Measurements from ENCODE around the gene PAPPA.

Gene PAPPA

GRCh38 chr9:116271991-116272390 lies 118.4 kb downstream of the PAPPA start:
- Histone ChIP-seq H3K9me3 (ENCODE audit: low read depth, low read length) (no peaks in the 10 kb centered on the region), H3K9ac (ENCODE audit: insufficient read length) (no peak overlapping the region), H3K4me3 (no peak overlapping the region), H3K36me3 (ENCODE audit: insufficient read depth, low read length) (peaks cover 96% of the 10 kb centered on the region), H3K27ac (no peak overlapping the region)
- TF ChIP-seq FOXP2 (optimal IDR thresholded peaks at IDR 0.05; ENCODE audit: control extremely low read depth, extremely low read length, insufficient read depth) (no peak), POLR2AphosphoS5 (IDR thresholded peaks at IDR 0.05; ENCODE audit: borderline replicate concordance, low read depth, low read length) (no peak), EZH2 (IDR thresholded peaks at IDR 0.05) (no peak)
- DNase-seq (ENCODE audit: low read depth, low spot score) = no peak

- H3K36me3 ChIP-seq (ENCODE audit: insufficient read depth, low read length) = peaks cover 100% of the 10 kb centered on the region
- TF ChIP-seq EZH2 (IDR thresholded peaks at IDR 0.05) (no peak), POLR2AphosphoS5 (IDR thresholded peaks at IDR 0.05; ENCODE audit: borderline replicate concordance, low read depth, low read length) (no peak), FOXP2 (optimal IDR thresholded peaks at IDR 0.05; ENCODE audit: control extremely low read depth, extremely low read length, insufficient read depth) (no peak)
- DNase-seq (ENCODE audit: low read depth, low spot score) = no peak
- H3K4me3 ChIP-seq = no peak overlapping the region
- no peaks in the 10 kb centered on the region for H3K9me3 ChIP-seq (ENCODE audit: low read depth, low read length)
- no peak overlapping the region for H3K9ac ChIP-seq (ENCODE audit: insufficient read length)
- H3K27ac ChIP-seq = no peak overlapping the region
Observed at GRCh38 chr9:116274293-116274692, 120.7 kb downstream of the PAPPA start.

- peaks cover 100% of the 10 kb centered on the region for H3K36me3 ChIP-seq (ENCODE audit: insufficient read depth, low read length)
- H3K27ac ChIP-seq = peak overlapping the region; percentile 68
- peak overlapping the region; percentile 29; the same call in 1 of the 2 replicates for H3K4me3 ChIP-seq
- DNase-seq (ENCODE audit: low read depth, low spot score) = peak; percentile 65
- H3K9me3 ChIP-seq (ENCODE audit: low read depth, low read length) = no peaks in the 10 kb centered on the region
- H3K9ac ChIP-seq (ENCODE audit: insufficient read length) = no peak overlapping the region
- TF ChIP-seq POLR2AphosphoS5 (IDR thresholded peaks at IDR 0.05; ENCODE audit: borderline replicate concordance, low read depth, low read length) (0 out of 2 replicates have a peak, but pooled peaks have one; percentile 19), FOXP2 (optimal IDR thresholded peaks at IDR 0.05; ENCODE audit: control extremely low read depth, extremely low read length, insufficient read depth) (no peak), EZH2 (IDR thresholded peaks at IDR 0.05) (no peak)
Observed at GRCh38 chr9:116275418-116276195, 122.0 kb downstream of the PAPPA start.

- Histone ChIP-seq H3K36me3 (ENCODE audit: insufficient read depth, low read length) (peaks cover 100% of the 10 kb centered on the region), H3K9ac (ENCODE audit: insufficient read length) (no peak overlapping the region), H3K4me3 (no peak overlapping the region), H3K27ac (peak overlapping the region; percentile 23; the same call in 1 of the 2 replicates), H3K9me3 (ENCODE audit: low read depth, low read length) (no peaks in the 10 kb centered on the region)
- TF ChIP-seq FOXP2 (optimal IDR thresholded peaks at IDR 0.05; ENCODE audit: control extremely low read depth, extremely low read length, insufficient read depth) (no peak), POLR2AphosphoS5 (IDR thresholded peaks at IDR 0.05; ENCODE audit: borderline replicate concordance, low read depth, low read length) (no peak), EZH2 (IDR thresholded peaks at IDR 0.05) (no peak)
- no peak for DNase-seq (ENCODE audit: low read depth, low spot score)
Observed at GRCh38 chr9:116276196-116276493, 122.6 kb downstream of the PAPPA start.

GRCh38 chr9:116276651-116277121 lies 123.1 kb downstream of the PAPPA start:
- Histone ChIP-seq H3K4me3 (no peak overlapping the region), H3K9ac (ENCODE audit: insufficient read length) (no peak overlapping the region), H3K36me3 (ENCODE audit: insufficient read depth, low read length) (peaks cover 100% of the 10 kb centered on the region), H3K9me3 (ENCODE audit: low read depth, low read length) (no peaks in the 10 kb centered on the region), H3K27ac (no peak overlapping the region)
- DNase-seq (ENCODE audit: low read depth, low spot score) = no peak
- TF ChIP-seq EZH2 (IDR thresholded peaks at IDR 0.05) (no peak), POLR2AphosphoS5 (IDR thresholded peaks at IDR 0.05; ENCODE audit: borderline replicate concordance, low read depth, low read length) (no peak)

GRCh38 chr9:116278326-116278725 lies 124.7 kb downstream of the PAPPA start:
- TF ChIP-seq EZH2 (IDR thresholded peaks at IDR 0.05) (no peak), POLR2AphosphoS5 (IDR thresholded peaks at IDR 0.05; ENCODE audit: borderline replicate concordance, low read depth, low read length) (no peak), FOXP2 (optimal IDR thresholded peaks at IDR 0.05; ENCODE audit: control extremely low read depth, extremely low read length, insufficient read depth) (no peak)
- DNase-seq (ENCODE audit: low read depth, low spot score) = no peak
- no peaks in the 10 kb centered on the region for H3K9me3 ChIP-seq (ENCODE audit: low read depth, low read length)
- H3K27ac ChIP-seq = peak overlapping the region; percentile 67; the same call in 1 of the 2 replicates
- H3K36me3 ChIP-seq (ENCODE audit: insufficient read depth, low read length) = peaks cover 96% of the 10 kb centered on the region
- H3K9ac ChIP-seq (ENCODE audit: insufficient read length) = no peak overlapping the region
- no peak overlapping the region for H3K4me3 ChIP-seq

GRCh38 chr9:116279230-116279629 lies 125.6 kb downstream of the PAPPA start:
- DNase-seq (ENCODE audit: low read depth, low spot score) = no peak
- Histone ChIP-seq H3K36me3 (ENCODE audit: insufficient read depth, low read length) (peaks cover 95% of the 10 kb centered on the region), H3K27ac (peak overlapping the region; percentile 22; the same call in 1 of the 2 replicates), H3K9me3 (ENCODE audit: low read depth, low read length) (no peaks in the 10 kb centered on the region), H3K9ac (ENCODE audit: insufficient read length) (no peak overlapping the region), H3K4me3 (no peak overlapping the region)
- no peak for TF ChIP-seq EZH2 (IDR thresholded peaks at IDR 0.05)
- TF ChIP-seq POLR2AphosphoS5 (IDR thresholded peaks at IDR 0.05; ENCODE audit: borderline replicate concordance, low read depth, low read length) = no peak
- no peak for TF ChIP-seq FOXP2 (optimal IDR thresholded peaks at IDR 0.05; ENCODE audit: control extremely low read depth, extremely low read length, insufficient read depth)

- TF ChIP-seq POLR2AphosphoS5 (IDR thresholded peaks at IDR 0.05; ENCODE audit: borderline replicate concordance, low read depth, low read length) = no peak; the same call in 1 of the 2 replicates
- TF ChIP-seq EZH2 (IDR thresholded peaks at IDR 0.05) = no peak
- TF ChIP-seq FOXP2 (optimal IDR thresholded peaks at IDR 0.05; ENCODE audit: control extremely low read depth, extremely low read length, insufficient read depth) = no peak
- no peak overlapping the region for H3K4me3 ChIP-seq
- no peak for DNase-seq (ENCODE audit: low read depth, low spot score)
- no peak overlapping the region for H3K9ac ChIP-seq (ENCODE audit: insufficient read length)
- H3K36me3 ChIP-seq (ENCODE audit: insufficient read depth, low read length) = peaks cover 94% of the 10 kb centered on the region
- no peak overlapping the region for H3K27ac ChIP-seq
- H3K9me3 ChIP-seq (ENCODE audit: low read depth, low read length) = no peaks in the 10 kb centered on the region
Observed at GRCh38 chr9:116280529-116280928, 126.9 kb downstream of the PAPPA start.
